A172 (cell line): ENCODE data around the gene SASH1. TPM values are rescaled to one million over a fixed set of nuclear protein-coding genes. Genes with fewer than 3 reads are reported as not detected.
"Not testable (repeated sequence)": the region's sequence is repeated elsewhere in the genome, so short reads cannot be mapped to it uniquely, and the experiment has no call there.

Experiments
- DNase-seq: peaks from one replicate; pipeline ENCODE4 v3.0.0-alpha.2; 2015; ENCODE audit warnings: low spot score
- total RNA-seq: library from RNA; depleted of rRNA; stranded (reverse); fragments of >200 nt; shearing (Covaris generic); gene quantifications from 2 replicates; pipeline ENCODE4 v1.2.3, GENCODE V29; 2014

SASH1 gene
- total RNA-seq, 1 experiment from 2014 or later: 7.1 TPM

GRCh38 chr6:148365041-148365440 is 22.4 kb downstream of the SASH1 start:
- no peak for DNase-seq

- DNase-seq: peak; percentile 71
Measured at GRCh38 chr6:148367411-148368024, 24.9 kb downstream of the SASH1 start.

DNA sequence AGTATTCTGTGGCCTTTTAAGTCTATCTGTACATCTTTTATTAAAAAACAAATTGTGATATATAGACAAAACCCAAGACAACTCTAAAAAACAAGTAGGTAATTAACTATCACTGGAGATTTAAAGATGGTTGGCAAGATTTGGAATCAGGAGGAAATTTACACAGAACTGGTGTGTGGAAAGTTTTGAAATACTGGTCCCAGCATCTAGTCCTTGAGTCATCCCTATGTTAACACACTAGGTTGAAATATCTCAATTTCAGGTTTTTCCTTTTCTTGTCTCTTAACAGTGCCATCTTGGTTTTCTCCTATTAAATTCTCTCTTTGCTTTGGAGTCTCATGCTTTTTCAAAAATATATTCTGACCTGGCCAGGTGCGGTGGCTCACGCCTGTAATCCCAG is 27.5 kb downstream of the SASH1 start:
- DNase-seq: no peak

DNA sequence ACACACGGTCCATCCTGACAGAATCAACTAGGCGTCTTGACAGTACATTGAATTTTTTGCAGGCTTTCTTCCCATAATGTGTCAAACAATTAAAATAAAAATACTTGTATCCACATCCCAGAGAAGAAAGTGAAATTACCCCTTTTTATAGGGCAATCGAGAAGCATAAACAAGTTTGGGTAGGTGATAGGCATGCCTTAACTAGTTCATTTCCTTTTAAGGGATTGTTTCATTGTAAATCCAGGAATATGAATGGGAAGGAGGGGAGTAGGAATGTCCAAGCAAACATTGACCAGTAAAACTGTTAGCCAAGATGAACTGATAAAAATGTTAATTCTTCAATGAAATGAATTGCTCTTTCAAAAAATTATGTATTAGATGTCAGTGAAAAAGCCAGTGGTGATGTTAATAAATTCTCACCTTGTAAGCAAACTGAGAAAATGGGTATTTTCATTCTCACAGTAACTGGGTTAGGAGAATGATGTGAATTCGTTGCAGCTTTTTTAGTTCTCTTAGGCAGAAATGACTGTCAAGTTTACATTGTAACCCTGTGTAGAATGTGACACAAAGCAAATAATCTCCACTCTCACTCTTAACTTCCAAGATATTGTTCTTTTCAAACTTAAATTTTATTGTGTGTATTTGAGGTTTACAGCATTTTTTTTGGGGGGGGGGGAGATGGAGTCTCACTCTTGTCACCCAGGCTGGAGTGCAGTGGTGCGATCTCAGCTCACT is 31.6 kb downstream of the SASH1 start:
- no peak for DNase-seq

DNA sequence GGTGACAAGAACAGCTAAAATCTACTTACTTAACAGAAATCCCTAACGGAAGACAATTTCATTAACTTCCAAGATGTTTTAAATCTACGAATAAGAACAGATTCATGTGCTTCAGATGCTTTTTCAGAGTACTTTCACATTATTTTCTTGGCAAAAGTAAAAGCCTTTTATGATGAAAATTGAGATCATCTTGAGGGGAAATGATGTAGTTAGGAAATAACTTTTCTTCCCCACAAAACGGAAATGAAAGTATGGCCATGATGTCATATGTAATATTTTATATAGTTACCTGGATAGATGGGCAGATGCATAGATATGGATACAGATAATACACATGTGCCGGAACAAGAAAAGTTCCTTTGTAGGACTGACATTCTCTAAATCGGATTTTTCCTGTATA is 32.8 kb downstream of the SASH1 start:
- DNase-seq: no peak

DNA sequence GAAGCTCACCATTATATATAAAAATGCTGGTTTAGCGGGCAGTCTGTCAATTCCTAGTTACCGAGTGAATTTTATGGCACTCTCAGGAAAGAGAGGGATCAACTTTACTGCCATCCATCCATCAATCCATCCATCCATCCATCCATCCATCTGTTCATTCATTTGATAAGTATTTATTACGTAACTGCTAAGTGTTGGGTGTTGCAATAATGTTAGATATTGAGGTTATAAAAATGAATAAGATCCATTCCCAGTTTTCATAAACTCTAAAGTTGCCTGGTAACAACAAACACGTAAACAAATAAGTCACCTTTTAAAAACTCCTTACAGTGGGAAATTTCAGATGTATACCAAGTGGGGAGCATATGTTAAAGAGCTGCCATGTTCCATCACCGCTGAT is 36.8 kb downstream of the SASH1 start:
- DNase-seq: no peak

- DNase-seq: no peak
Measured at GRCh38 chr6:148379966-148380713, 37.5 kb downstream of the SASH1 start.

- not testable (repeated sequence) for DNase-seq
Measured at GRCh38 chr6:148382051-148382450, 39.4 kb downstream of the SASH1 start.

DNA sequence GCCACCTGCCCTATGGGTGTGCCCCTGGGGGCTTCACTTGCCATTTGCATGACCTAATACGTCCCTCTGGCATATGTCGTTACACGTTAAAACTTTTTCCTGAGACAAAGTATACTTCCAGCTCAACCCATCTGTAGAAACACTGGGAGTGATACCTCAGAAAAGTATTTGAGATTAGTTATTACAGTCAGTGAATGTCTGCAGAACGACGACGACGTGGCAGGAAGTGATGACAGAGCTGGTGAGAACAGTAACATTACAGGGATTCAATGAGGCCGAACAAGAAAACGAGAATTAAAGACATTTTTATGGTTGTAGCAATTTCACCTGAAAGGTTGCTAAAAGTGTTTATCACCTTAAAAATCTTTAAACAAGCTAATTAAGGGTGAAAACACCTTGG is 40.2 kb downstream of the SASH1 start:
- DNase-seq: no peak

DNA sequence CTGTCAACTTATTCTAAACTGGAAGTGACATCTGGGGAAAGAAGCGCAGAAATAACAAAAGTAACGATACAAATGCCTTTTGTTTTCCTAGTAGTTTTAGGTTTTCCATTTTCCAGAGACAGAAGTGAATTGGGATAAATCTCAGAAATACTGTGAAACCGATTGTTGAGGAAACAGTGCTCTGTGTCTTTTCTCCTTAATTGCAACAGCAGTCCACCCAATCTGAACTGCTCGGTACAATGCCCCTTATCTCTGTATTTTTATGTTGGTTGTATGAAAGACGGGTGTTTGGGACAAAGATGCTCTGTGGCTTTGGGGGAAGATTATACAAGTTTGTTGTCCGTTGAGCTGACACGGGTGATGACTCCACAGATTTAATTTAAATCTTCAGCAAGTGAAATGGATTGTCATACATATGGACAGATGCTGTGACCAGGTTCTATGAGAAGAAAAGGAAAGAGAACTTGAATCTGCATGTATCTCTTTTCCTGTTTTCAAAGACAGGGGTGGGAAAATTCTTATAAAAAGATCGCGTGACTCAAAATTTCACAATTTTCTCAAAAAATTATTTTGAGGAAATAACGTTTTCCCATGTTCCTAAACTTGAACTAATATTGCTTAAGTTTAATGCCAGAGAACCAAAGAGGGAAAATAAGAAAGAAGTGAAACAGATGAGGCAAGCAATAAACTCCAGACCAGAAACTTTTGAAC is 41.2 kb downstream of the SASH1 start:
- no peak for DNase-seq

- no peak for DNase-seq
Measured at GRCh38 chr6:148385379-148385778, 42.7 kb downstream of the SASH1 start.

- DNase-seq: no peak
Measured at GRCh38 chr6:148388521-148388920, 45.9 kb downstream of the SASH1 start.

DNA sequence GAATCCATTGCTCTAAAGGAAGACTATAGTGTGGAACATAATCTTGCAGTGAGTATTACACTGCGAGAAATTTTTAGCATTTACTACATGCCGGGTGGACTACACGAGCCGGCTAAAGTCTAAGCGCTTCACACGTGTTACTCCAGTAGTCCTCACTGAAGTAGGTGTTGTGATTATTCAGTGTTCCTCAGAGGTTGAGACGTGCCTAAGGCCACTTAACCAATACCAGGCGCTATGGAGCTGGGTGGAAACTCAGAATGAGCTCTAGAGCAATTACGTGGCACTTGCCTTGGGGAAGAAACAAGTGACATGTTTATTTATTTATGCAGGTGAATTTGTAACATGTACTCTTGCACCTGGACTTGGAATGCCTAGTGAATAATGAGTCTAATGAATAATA is 46.4 kb downstream of the SASH1 start:
- no peak for DNase-seq

- no peak for DNase-seq
Measured at GRCh38 chr6:148389917-148390316, 47.3 kb downstream of the SASH1 start.

DNA sequence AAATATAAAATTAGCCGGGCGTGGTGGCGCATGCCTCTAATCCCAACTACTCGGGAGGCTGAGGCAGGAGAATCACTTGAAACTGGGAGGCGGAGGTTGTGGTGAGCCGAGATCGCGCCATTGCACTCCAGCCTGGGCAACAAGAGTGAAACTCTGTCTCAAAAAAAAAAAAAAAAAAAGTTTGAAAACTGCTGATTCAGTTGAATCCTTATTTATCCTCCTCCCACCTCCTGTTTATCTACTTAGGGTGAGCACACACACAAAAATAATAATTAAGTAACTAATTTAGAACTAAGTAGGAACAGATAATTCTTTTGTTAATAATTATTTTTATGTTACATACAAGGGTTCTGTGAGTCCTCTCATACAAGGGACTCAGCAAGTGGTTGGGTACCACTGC is 49.5 kb downstream of the SASH1 start:
- DNase-seq: not testable (repeated sequence)

DNA sequence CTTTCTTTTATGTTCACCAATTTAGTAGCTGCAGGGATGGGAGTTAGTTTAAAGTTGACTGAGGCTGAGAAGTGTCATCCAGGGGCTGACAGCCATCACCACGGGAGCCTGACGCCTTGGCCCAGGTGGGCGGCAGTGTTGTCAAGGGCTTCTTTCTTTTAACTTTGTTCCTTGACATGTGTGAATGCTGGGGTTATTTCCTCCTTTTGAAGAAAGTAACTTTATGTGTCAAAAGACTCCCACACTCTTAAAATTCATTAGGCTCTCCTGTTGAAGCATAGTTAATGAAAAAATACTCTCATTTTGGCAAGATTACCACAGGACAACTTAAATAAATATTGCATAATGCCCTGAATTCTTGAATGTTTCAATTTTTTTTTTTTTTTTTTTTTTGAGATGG is 50.0 kb downstream of the SASH1 start:
- DNase-seq: no peak

DNA sequence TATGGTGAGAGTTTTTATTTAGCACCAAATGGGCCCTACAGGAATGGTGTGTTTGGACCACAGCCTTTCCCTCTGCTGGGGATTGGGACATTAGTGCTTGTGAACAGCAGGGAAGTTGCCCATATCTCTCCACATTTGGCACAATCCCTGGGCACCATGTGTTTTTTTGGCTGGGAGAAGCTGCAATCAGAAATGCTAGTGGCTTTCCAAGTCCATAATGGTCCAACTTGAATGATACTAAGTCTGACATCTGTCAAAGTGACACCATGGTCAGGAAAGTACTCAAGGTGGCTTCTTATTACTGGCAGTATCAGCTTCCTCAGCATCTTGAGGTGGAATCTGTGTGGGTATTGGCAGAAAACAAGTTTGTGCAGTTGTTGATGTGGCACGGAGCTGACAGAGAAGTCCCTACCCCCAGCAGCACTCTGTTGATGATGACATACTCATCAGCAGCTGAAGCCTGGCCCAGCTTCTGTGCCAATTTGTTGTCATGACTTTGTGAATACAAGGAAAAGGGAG is 53.0 kb downstream of the SASH1 start:
- no peak for DNase-seq

DNA sequence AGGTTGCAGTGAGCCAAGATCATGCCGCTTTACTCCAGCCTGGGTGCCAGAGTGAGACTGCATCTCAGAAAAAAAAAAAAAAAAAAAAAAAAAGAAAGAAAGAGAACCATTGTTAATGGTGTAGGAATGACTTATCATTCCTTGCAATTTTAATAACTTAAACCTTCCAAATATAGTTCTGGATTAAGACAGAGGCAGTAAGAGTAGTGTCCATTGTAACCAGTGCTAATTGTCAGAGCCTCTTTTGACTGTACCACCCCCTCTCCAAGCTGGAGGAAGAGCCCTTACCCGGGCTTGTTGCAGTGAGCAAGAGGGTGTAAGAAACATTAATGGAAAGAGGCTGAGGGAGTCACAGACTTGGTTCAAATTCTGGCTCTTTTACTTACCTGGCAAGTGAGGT is 53.8 kb downstream of the SASH1 start:
- DNase-seq: no peak

- DNase-seq: no peak
Measured at GRCh38 chr6:148396926-148397325, 54.3 kb downstream of the SASH1 start.

- no peak for DNase-seq
Measured at GRCh38 chr6:148398244-148398643, 55.6 kb downstream of the SASH1 start.

DNA sequence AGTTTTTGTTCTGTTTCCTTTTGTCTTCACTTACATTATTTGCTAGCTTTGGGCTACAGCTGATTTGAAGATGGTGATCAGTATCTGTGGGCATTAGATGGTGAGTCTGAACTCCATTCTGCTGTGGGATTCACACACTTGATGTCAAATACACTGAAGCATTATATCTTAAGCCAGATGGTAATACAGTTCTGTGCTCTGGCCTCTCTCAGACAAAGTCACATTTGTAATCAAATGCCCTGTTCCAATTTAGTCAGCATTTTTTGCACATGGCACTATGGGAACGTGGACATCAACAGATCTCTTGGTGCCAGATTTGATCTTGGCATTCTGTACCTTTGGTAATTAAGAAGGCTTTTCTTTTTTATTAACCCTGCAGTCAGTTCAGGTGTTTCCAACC is 56.0 kb downstream of the SASH1 start:
- no peak for DNase-seq

- DNase-seq: no peak
Measured at GRCh38 chr6:148401571-148401970, 58.9 kb downstream of the SASH1 start.
